DOHH2 (cell line): Measurements from ENCODE around the gene COL17A1.

ENCODE experiments used
- H3F3A ChIP-seq: fragments of 200-600 bp; sonication (generic), shearing (Covaris generic); 2 replicates; pipeline ENCODE4 v1.6.0; 2016; ENCODE audit warnings: antibody characterized with exemption, mild to moderate bottlenecking; ENCODE audit not compliant: control insufficient read depth, insufficient read depth
- H3K27ac ChIP-seq: fragments of 200-600 bp; sonication (generic); 2 replicates; pipeline ENCODE4 v1.5.1; 2014; ENCODE audit warnings: low read depth, mild to moderate bottlenecking, low read length, moderate library complexity
- H3K27me3 ChIP-seq: fragments of 200-600 bp; sonication (generic); 2 replicates; pipeline ENCODE4 v1.6.1; 2014; ENCODE audit warnings: mild to moderate bottlenecking, low read length, mixed read lengths; ENCODE audit not compliant: control insufficient read depth
- H3K36me3 ChIP-seq: fragments of 200-600 bp; sonication (generic); 2 replicates; pipeline ENCODE4 v1.6.1; 2014; ENCODE audit warnings: mild to moderate bottlenecking, low read length, moderate library complexity, mixed read lengths; ENCODE audit not compliant: control insufficient read depth
- H3K4me1 ChIP-seq: fragments of 200-600 bp; sonication (generic); 2 replicates; pipeline ENCODE4 v1.6.1; 2014; ENCODE audit warnings: mild to moderate bottlenecking, low read length, mixed read lengths; ENCODE audit not compliant: control insufficient read depth
- H3K4me2 ChIP-seq: fragments of 200-600 bp; sonication (generic); 2 replicates; pipeline ENCODE4 v1.6.0; 2014; ENCODE audit warnings: mild to moderate bottlenecking, low read length, moderate library complexity
- H3K4me3 ChIP-seq: fragments of 200-600 bp; sonication (generic); 2 replicates; pipeline ENCODE4 v1.5.1; 2014; ENCODE audit warnings: mild to moderate bottlenecking, low read length, mixed read lengths
- H3K79me2 ChIP-seq: fragments of 200-600 bp; sonication (generic); 2 replicates; pipeline ENCODE4 v1.6.1; 2014; ENCODE audit warnings: mild to moderate bottlenecking, low read length, mixed read lengths; ENCODE audit not compliant: control insufficient read depth
- H3K9me2 ChIP-seq: fragments of 200-600 bp; sonication (generic); replicated peaks from 2 replicates; pipeline ENCODE4 v1.6.1; 2014; ENCODE audit warnings: mild to moderate bottlenecking, low read length, mixed read lengths; ENCODE audit not compliant: control insufficient read depth
- H3K9me3 ChIP-seq: fragments of 200-600 bp; sonication (generic); 2 replicates; pipeline ENCODE4 v1.6.1; 2014; ENCODE audit warnings: antibody characterized with exemption, low read length, mixed read lengths; ENCODE audit not compliant: control insufficient read depth, insufficient read depth
- H4K20me1 ChIP-seq: fragments of 200-600 bp; sonication (generic); 2 replicates; pipeline ENCODE4 v1.6.0; 2014; ENCODE audit warnings: low read depth, mild to moderate bottlenecking, antibody characterized with exemption, low read length, moderate library complexity; ENCODE audit not compliant: control insufficient read depth, insufficient read depth
- EZH2phosphoT487 ChIP-seq: fragments of 200-600 bp; sonication (generic); IDR thresholded peaks from 2 replicates; pipeline ENCODE4 v1.6.1; 2017; ENCODE audit warnings: borderline replicate concordance, mild to moderate bottlenecking, antibody characterized with exemption, low read length, moderate library complexity, mixed read lengths
- TF ChIP-seq, protein P1 (sequence below): fragments of 200-600 bp; sonication (generic); IDR thresholded peaks from one replicate; pipeline ENCODE4 v1.5.1; 2014; ENCODE audit warnings: antibody characterized with exemption, mild to moderate bottlenecking, low read depth, low read length; ENCODE audit not compliant: poor library complexity, severe bottlenecking

COL17A1 gene

DNA sequence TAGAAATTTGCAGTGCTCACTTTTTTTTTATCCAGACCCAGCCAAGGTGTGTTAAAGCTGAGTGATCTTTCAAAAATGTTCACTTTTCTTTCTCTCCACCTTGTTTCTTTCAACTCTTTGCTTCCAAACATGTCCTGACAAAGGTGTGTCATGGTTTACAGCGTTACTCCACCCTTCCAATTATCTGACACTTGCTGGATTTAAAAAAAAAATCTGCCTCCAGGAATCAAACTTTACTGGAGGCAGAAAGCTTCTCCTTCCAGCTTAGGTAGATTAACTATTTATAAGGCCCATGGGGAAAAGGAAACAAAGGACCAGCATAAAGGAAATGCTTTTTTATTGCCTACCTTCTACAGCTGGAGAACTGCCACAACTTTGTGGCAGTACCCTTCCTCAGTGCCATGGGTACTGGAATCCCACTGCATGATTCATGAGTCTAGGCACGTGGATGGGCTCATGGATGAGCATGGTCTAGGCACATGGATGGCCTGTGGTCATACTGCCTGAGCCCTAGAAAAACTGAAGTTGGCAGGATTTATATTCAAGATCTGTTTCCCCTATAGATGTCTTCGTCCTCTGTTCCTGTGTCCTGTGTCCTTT, at the start of gene COL17A1:
COL17A1 (minus strand) TSS at position 80 of the 600 bp plus-strand sequence. CDS start 5,207 bp downstream, outside the sequence.
- no peaks in the 10 kb centered on the region for H4K20me1 ChIP-seq
- H3F3A ChIP-seq, result no peaks in the 10 kb centered on the region
- no peaks in the 10 kb centered on the region for H3K79me2 ChIP-seq
- no peaks in the 10 kb centered on the region for H3K9me3 ChIP-seq
- no peaks in the 10 kb centered on the region for H3K36me3 ChIP-seq
- H3K4me2 ChIP-seq, result no peak within 1 kb of the TSS
- H3K27me3 ChIP-seq, result peaks cover 4% of the 10 kb centered on the region
- TF ChIP-seq EZH2phosphoT487, result no peak
- TF ChIP-seq, protein P1, sequence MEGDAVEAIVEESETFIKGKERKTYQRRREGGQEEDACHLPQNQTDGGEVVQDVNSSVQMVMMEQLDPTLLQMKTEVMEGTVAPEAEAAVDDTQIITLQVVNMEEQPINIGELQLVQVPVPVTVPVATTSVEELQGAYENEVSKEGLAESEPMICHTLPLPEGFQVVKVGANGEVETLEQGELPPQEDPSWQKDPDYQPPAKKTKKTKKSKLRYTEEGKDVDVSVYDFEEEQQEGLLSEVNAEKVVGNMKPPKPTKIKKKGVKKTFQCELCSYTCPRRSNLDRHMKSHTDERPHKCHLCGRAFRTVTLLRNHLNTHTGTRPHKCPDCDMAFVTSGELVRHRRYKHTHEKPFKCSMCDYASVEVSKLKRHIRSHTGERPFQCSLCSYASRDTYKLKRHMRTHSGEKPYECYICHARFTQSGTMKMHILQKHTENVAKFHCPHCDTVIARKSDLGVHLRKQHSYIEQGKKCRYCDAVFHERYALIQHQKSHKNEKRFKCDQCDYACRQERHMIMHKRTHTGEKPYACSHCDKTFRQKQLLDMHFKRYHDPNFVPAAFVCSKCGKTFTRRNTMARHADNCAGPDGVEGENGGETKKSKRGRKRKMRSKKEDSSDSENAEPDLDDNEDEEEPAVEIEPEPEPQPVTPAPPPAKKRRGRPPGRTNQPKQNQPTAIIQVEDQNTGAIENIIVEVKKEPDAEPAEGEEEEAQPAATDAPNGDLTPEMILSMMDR, result no peak
- no peaks in the 10 kb centered on the region for H3K9me2 ChIP-seq
- H3K4me1 ChIP-seq, result no peaks in the 10 kb centered on the region
- no peak within 1 kb of the TSS for H3K4me3 ChIP-seq
- H3K27ac ChIP-seq, result no peak within 1 kb of the TSS

DNA sequence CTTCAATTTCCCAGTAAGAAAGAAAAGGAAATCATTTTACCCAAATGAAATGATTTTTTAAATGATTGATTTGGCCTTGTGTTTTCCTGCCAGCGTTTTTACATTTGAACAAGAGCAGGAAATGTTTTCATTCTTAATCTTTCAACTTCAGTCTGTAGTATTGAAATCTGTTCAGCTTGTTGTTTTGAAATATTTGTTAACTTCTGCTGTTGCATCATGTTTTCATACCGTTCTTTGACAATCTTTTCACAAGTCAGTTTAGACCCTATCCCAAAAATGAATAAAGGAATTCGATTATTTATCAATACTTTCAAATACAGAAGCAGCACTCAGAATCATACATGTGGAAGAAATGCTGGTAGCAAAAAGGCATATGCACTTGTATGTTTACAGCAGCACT, 44.4 kb upstream of the COL17A1 start:
- no peak for TF ChIP-seq EZH2phosphoT487
- TF ChIP-seq, protein P1, result no peak
- no peaks in the 10 kb centered on the region for H3K79me2 ChIP-seq

DNA sequence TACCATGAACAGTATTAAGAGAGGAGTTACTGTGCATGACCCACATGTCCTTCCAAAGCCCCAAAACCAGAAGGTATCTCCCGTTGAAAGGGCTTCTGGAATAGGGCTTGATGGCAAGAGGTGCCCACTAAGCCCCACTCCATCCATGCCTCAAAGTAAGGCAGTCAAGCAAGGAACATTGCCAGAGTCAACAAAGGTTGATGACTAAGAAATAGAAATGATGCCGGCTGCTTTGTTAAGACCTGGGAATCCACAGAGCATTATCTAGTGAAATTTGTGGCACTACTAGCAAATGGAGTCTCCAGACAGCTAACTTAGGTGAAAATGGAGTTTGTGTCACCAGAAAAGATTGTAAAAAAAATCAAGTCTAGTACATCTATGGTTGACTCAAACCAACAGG, 42.5 kb upstream of the COL17A1 start:
- Histone ChIP-seq H3K36me3 (peaks cover 21% of the 10 kb centered on the region), H3K4me2 (no peak overlapping the region), H4K20me1 (no peaks in the 10 kb centered on the region), H3F3A (peaks cover 1% of the 10 kb centered on the region; the same call in 1 of the 2 replicates), H3K4me3 (no peak overlapping the region), H3K27ac (no peak overlapping the region), H3K27me3 (peaks cover 7% of the 10 kb centered on the region), H3K4me1 (peaks cover 7% of the 10 kb centered on the region), H3K9me2 (no peaks in the 10 kb centered on the region), H3K79me2 (peaks cover 6% of the 10 kb centered on the region), H3K9me3 (no peaks in the 10 kb centered on the region)
- TF ChIP-seq, protein P1, result no peak
- no peak for TF ChIP-seq EZH2phosphoT487

More for the DNA sequence above, 44.4 kb upstream of the COL17A1 start:
- H3K27me3 ChIP-seq, result peaks cover 22% of the 10 kb centered on the region
- H3K27ac ChIP-seq, result no peak overlapping the region
- H3F3A ChIP-seq, result no peaks in the 10 kb centered on the region
- H3K9me3 ChIP-seq, result no peaks in the 10 kb centered on the region
- H4K20me1 ChIP-seq, result no peaks in the 10 kb centered on the region
- peaks cover 11% of the 10 kb centered on the region for H3K36me3 ChIP-seq
- no peaks in the 10 kb centered on the region for H3K9me2 ChIP-seq
- no peak overlapping the region for H3K4me3 ChIP-seq
- no peak overlapping the region for H3K4me2 ChIP-seq
- H3K4me1 ChIP-seq, result no peaks in the 10 kb centered on the region
